Stomach (tissue), 4 donors: Measurements from ENCODE around the gene BTG1.

Experiments used
- EP300 ChIP-seq: sonication (generic); formaldehyde crosslinking; IDR thresholded peaks from one replicate; pipeline ENCODE4 v1.6.1; 2017; ENCODE audit warnings: antibody characterized with exemption
- POLR2A ChIP-seq, 4 donors: fragments of 450-650 bp; IDR thresholded peaks; one replicate each; pipeline ENCODE4 v1.6.1; 2016; ENCODE audit warnings: antibody characterized with exemption in 4 of 4, control low read depth in 2 of 4, mild to moderate bottlenecking in 1 of 4, moderate library complexity in 1 of 4
- POLR2AphosphoS5 ChIP-seq, 3 donors: sonication (generic); formaldehyde crosslinking; IDR thresholded peaks; one replicate each; pipeline ENCODE4 v1.6.1; 2016; ENCODE audit warnings: antibody characterized with exemption in 3 of 3
- TF ChIP-seq, protein P1 (sequence below), 7 experiments: fragments of 450-650 bp in 4 of 7; fragments of 200-600 bp in 3 of 7; sonication (generic) in 3 of 7; IDR thresholded peaks; one replicate each; pipeline ENCODE4 v1.5.1; 2016 to 2019; ENCODE audit warnings: antibody characterized with exemption in 7 of 7, control low read depth in 2 of 7, mild to moderate bottlenecking in 1 of 7

- TF ChIP-seq, protein P1, sequence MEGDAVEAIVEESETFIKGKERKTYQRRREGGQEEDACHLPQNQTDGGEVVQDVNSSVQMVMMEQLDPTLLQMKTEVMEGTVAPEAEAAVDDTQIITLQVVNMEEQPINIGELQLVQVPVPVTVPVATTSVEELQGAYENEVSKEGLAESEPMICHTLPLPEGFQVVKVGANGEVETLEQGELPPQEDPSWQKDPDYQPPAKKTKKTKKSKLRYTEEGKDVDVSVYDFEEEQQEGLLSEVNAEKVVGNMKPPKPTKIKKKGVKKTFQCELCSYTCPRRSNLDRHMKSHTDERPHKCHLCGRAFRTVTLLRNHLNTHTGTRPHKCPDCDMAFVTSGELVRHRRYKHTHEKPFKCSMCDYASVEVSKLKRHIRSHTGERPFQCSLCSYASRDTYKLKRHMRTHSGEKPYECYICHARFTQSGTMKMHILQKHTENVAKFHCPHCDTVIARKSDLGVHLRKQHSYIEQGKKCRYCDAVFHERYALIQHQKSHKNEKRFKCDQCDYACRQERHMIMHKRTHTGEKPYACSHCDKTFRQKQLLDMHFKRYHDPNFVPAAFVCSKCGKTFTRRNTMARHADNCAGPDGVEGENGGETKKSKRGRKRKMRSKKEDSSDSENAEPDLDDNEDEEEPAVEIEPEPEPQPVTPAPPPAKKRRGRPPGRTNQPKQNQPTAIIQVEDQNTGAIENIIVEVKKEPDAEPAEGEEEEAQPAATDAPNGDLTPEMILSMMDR (IDR thresholded peaks at IDR 0.05), result peak in 1 of 7 experiments; percentile 15
- TF ChIP-seq EP300, result no peak
- peak in 2 of 4 donors; percentile 98 to 99 for TF ChIP-seq POLR2A (IDR thresholded peaks at IDR 0.05)
- TF ChIP-seq POLR2AphosphoS5 (IDR thresholded peaks at IDR 0.05), result peak; percentile 100
Observed at GRCh38 chr12:92145731-92146496, at the start of gene BTG1.
